Measurements from ENCODE around the gene ZDHHC13.

The ZDHHC13 gene

GRCh38 chr11:19208959-19209546 is 92.1 kb downstream of the ZDHHC13 start:
- DNase-seq, result no peak

- no peak for DNase-seq
Measured at GRCh38 chr11:19209617-19210370, 92.8 kb downstream of the ZDHHC13 start.

- DNase-seq, result no peak
Measured at GRCh38 chr11:19216021-19216420, 99.1 kb downstream of the ZDHHC13 start.

- DNase-seq, result no peak
Measured at GRCh38 chr11:19216709-19217374, 99.9 kb downstream of the ZDHHC13 start.

GRCh38 chr11:19218216-19218615 is 101.2 kb downstream of the ZDHHC13 start:
- no peak for DNase-seq

- DNase-seq, result no peak
Measured at GRCh38 chr11:19218786-19219460, 102.0 kb downstream of the ZDHHC13 start.

- DNase-seq, result no peak
Measured at GRCh38 chr11:19220903-19221724, 104.1 kb downstream of the ZDHHC13 start.

GRCh38 chr11:19225123-19225522 is 108.2 kb downstream of the ZDHHC13 start:
- DNase-seq, result no peak

- DNase-seq, result no peak
Measured at GRCh38 chr11:19225581-19225980, 108.6 kb downstream of the ZDHHC13 start.
